GM12878 (cell line): Measurements from ENCODE around the gene TGDS. TPM values are rescaled to one million over a fixed set of nuclear protein-coding genes. Genes with fewer than 3 reads are reported as not detected.

Experiments used
- ATAC-seq: fragments of 200-7000 bp; cut with Tn5 transposase; 3 replicates; pipeline ENCODE4 v1.9.1; 2020; ENCODE audit warnings: mild to moderate bottlenecking, moderate library complexity
- BruUV-seq: library from RNA; stranded (reverse); fragments of 400-500 nt; replicated peaks from 2 replicates; lab custom pipeline; 2021; lab: Mats Ljungman, UMichigan
- CTCF ChIA-PET: fragments of 300-600 bp; sonication (Branson Sonifier 250); formaldehyde crosslinking; extraction: SDS; loops from one replicate; lab custom pipeline; 2021; ENCODE audit warnings: inconsistent platforms; lab: Yijun Ruan, JAX
- POLR2A ChIA-PET: fragments of 350-600 bp; formaldehyde crosslinking; extraction: SDS; loops from one replicate; lab custom pipeline; 2021; ENCODE audit warnings: inconsistent platforms; lab: Charles Lee
- RAD21 ChIA-PET: fragments of 300-600 bp; sonication (Branson Sonifier 250); formaldehyde crosslinking; loops from one replicate; lab custom pipeline; 2023; ENCODE audit warnings: antibody characterized with exemption; ENCODE audit not compliant: unreplicated experiment; lab: Charles Lee
- SMC1A ChIA-PET: fragments of 300-600 bp; sonication (Branson Sonifier 250); formaldehyde crosslinking; loops from one replicate; lab custom pipeline; 2023; ENCODE audit not compliant: unreplicated experiment, uncharacterized antibody; lab: Charles Lee
- DNase-seq: peaks from one replicate; pipeline ENCODE4 v3.0.0-alpha.2; 2011; ENCODE audit warnings: low read depth, low spot score
- FAIRE-seq: peaks from 3 replicates; lab custom pipeline; 2011; peaks lifted over from hg19 to GRCh38; lab: Jason Lieb, UNC
- H2AFZ ChIP-seq: 2 replicates; pipeline ENCODE4 v1.6.0; 2011; ENCODE audit warnings: low read depth, low read length, control low read depth; ENCODE audit not compliant: control insufficient read depth
- H3K27ac ChIP-seq: 2 replicates; pipeline ENCODE4 v1.5.1; 2011; ENCODE audit warnings: control low read depth; ENCODE audit not compliant: control insufficient read depth, insufficient read depth
- H3K27me3 ChIP-seq, 2 experiments: replicated peaks in 1 of 2; 2 replicates each; pipeline versions ENCODE4 v1.6.0 to v1.6.1; 2011; ENCODE audit warnings: low read length in 1 of 2; ENCODE audit not compliant: control insufficient read depth in 2 of 2, insufficient read depth in 2 of 2
- H3K36me3 ChIP-seq, 2 experiments: 2 replicates each; pipeline ENCODE4 v1.5.1; 2011; ENCODE audit warnings: low read length in 1 of 2; ENCODE audit not compliant: control insufficient read depth in 2 of 2, insufficient read depth in 2 of 2
- H3K4me1 ChIP-seq: 2 replicates; pipeline ENCODE4 v1.6.1; 2011; ENCODE audit warnings: mild to moderate bottlenecking, low read length, moderate library complexity, mixed read lengths; ENCODE audit not compliant: control insufficient read depth, insufficient read depth
- H3K4me2 ChIP-seq: 2 replicates; pipeline ENCODE4 v1.6.0; 2011; ENCODE audit warnings: control low read depth; ENCODE audit not compliant: control insufficient read depth, insufficient read depth
- H3K4me3 ChIP-seq: fragments of 200-600 bp; sonication (generic); 2 replicates; pipeline ENCODE4 v1.5.1; 2016
- H3K79me2 ChIP-seq: 2 replicates; pipeline ENCODE4 v1.6.0; 2011; ENCODE audit warnings: low read length; ENCODE audit not compliant: control insufficient read depth, insufficient read depth
- H3K9ac ChIP-seq: 2 replicates; pipeline ENCODE4 v1.8.0; 2011; ENCODE audit warnings: low read length, control low read depth, mixed read lengths; ENCODE audit not compliant: control insufficient read depth, insufficient read depth
- H3K9me3 ChIP-seq: replicated peaks from 3 replicates; pipeline ENCODE4 v1.5.1; 2011; ENCODE audit warnings: mild to moderate bottlenecking, low read length; ENCODE audit not compliant: control insufficient read depth, insufficient read depth
- H4K20me1 ChIP-seq: 2 replicates; pipeline ENCODE4 v1.6.0; 2011; ENCODE audit not compliant: control insufficient read depth, insufficient read depth
- BCL11A ChIP-seq: IDR thresholded peaks from 2 replicates; pipeline ENCODE4 v1.6.1; 2011; ENCODE audit warnings: low read depth, low read length
- CHD4 ChIP-seq: fragments of 200-600 bp; sonication (generic); IDR thresholded peaks from 2 replicates; pipeline ENCODE4 v1.6.1; 2016; ENCODE audit warnings: mild to moderate bottlenecking
- EGR1 ChIP-seq, 2 experiments: IDR thresholded peaks; 1 replicate in 1 of 2; 2 replicates in 1 of 2; pipeline ENCODE4 v1.6.1; 2011 to 2012; ENCODE audit warnings: low read depth in 2 of 2, low read length in 2 of 2, borderline replicate concordance in 1 of 2, mild to moderate bottlenecking in 1 of 2, moderate library complexity in 1 of 2
- EZH2 ChIP-seq: IDR thresholded peaks from 2 replicates; pipeline ENCODE4 v1.6.1; 2012; ENCODE audit warnings: low read depth, mild to moderate bottlenecking, control low read depth, inconsistent platforms, low read length, borderline replicate concordance; ENCODE audit not compliant: control insufficient read depth
- IRF4 ChIP-seq: IDR thresholded peaks from 2 replicates; pipeline ENCODE4 v1.6.1; 2011; ENCODE audit warnings: low read depth, low read length
- PML ChIP-seq: IDR thresholded peaks from 2 replicates; pipeline ENCODE4 v1.6.1; 2012; ENCODE audit warnings: low read length, inconsistent platforms
- SMAD1 ChIP-seq: fragments of 450-650 bp; IDR thresholded peaks from 2 replicates; pipeline ENCODE4 v1.6.1; 2018; ENCODE audit warnings: mild to moderate bottlenecking, low read depth; ENCODE audit not compliant: partially characterized antibody
- SMARCA5 ChIP-seq: fragments of 450-650 bp; IDR thresholded peaks from 2 replicates; pipeline ENCODE4 v1.6.1; 2017; ENCODE audit warnings: mild to moderate bottlenecking
- SREBF1 ChIP-seq: IDR thresholded peaks from 2 replicates; pipeline ENCODE4 v1.6.1; 2012; ENCODE audit warnings: mild to moderate bottlenecking, low read length
- TAF1 ChIP-seq: IDR thresholded peaks from 2 replicates; pipeline ENCODE4 v1.6.1; 2011; ENCODE audit warnings: mild to moderate bottlenecking, low read depth, low read length, borderline replicate concordance
- TBL1XR1 ChIP-seq: IDR thresholded peaks from 2 replicates; pipeline ENCODE4 v1.6.1; 2012; ENCODE audit warnings: low read depth, low read length, improper control_type of control experiment
- WGBS: methylation state at CpG from one replicate; pipeline ENCODE4 v1.1.6; 2016; ENCODE audit warnings: low lambda C conversion rate; ENCODE audit not compliant: insufficient replicate concordance, insufficient coverage; ENCODE audit errors: missing lambda C conversion rate; 5-methylcytosine and 5-hydroxymethylcytosine counted together
- in situ Hi-C: fragments of 300-500 bp; cut with MboI; formaldehyde crosslinking; loops from 9 replicates; pipeline ENCODE4 v1.14.3; 2018; ENCODE audit warnings: mixed read lengths
- intact Hi-C: fragments of 100-400 bp; cut with micrococcal nuclease; formaldehyde crosslinking; loops from one replicate; pipeline ENCODE4 v1.14.2; 2022; ENCODE audit not compliant: unreplicated experiment
- polyA plus RNA-seq, 11 experiments: library from polyadenylated mRNA; depleted of rRNA in 4 of 11; unstranded in 6 of 11; stranded (reverse) in 5 of 11; fragments of >200 nt; fragmentation: Nextera tagmentation in 4 of 11; fragmentation: Illumina TruSeq in 1 of 11; extraction: Ambion mirVana in 4 of 11; extraction: Trizol in 1 of 11; gene quantifications; 1 replicate in 1 of 11; 2 replicates in 10 of 11; pipeline versions ENCODE4 v1.2.1 to v1.2.3, GENCODE V29; 2011 to 2016; ENCODE audit warnings: inconsistent platforms in 2 of 11, missing spikeins in 2 of 11, low read depth in 1 of 11
- total RNA-seq, 4 experiments: library from RNA; depleted of rRNA in 3 of 4; stranded (reverse); fragments of >200 nt in 3 of 4; fragmentation: Illumina TruSeq in 1 of 4; extraction: Trizol in 1 of 4; gene quantifications; 2 replicates each; pipeline versions ENCODE4 v1.2.1 to v1.2.3, GENCODE V29; 2013 to 2021
- TF ChIP-seq, protein P1 (sequence below): fragments of 150-350 bp; IDR thresholded peaks from 2 replicates; pipeline ENCODE4 v1.6.1; 2014; ENCODE audit warnings: mild to moderate bottlenecking, low read depth, low read length

Gene TGDS
- total and polyA plus RNA-seq, 10 of the 15 experiments (the other 5 are each of a cell fraction or from before 2014, with no cell fraction given), result 13.1 to 44.3 (median 23.8) TPM

DNA sequence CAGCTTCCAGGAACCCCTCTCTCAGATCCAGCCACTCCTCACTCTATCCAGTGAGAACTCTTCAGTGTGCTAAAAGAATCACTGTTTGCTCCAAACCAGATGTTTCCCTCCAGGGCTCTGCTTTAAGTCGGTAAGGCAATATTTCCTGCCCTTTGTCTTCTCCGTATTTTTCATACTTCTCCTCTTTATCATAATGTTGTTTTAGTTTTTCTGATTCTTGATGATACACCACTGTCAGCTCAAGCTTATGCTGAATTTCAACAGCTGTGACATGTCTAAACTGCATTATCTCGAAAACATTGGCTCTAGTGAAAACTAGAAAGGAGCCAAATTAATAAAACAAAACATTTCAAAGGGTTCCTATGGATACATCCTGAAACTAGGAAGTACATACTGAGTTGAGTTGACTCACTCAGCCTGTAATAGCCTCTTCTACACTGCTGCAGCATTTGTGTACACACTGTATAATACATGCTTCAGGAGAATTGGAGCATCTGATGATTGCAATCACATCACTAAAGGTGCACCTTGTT lies 45.5 kb upstream of the TGDS start:
- Histone ChIP-seq H3K79me2 (no peaks in the 10 kb centered on the region), H3K9me3 (no peaks in the 10 kb centered on the region; the same call in 2 of the 3 replicates), H3K36me3 (no peaks in the 10 kb centered on the region), H3K4me3 (no peak overlapping the region), H3K4me1 (no peaks in the 10 kb centered on the region), H3K9ac (no peak overlapping the region), H3K27ac (no peak overlapping the region), H3K27me3 (no peaks in the 10 kb centered on the region)
- ATAC-seq (no peak), FAIRE-seq (no peak), DNase-seq (no peak)
- POLR2A ChIA-PET, result no interaction called here
- SMC1A ChIA-PET, result no interaction called here
- RAD21 ChIA-PET, result no interaction called here
- CTCF ChIA-PET, result no interaction called here
- BruUV-seq, result no TSS peak
- in situ Hi-C loops (no loop called here), intact Hi-C loops (no loop called here)
- WGBS, result 69% methylated on average over 3 of the region's 3 CpGs
- no peak for TF ChIP-seq BCL11A
- no peak for TF ChIP-seq TBL1XR1
- no peak for TF ChIP-seq SMAD1
- no peak for TF ChIP-seq TAF1
- TF ChIP-seq EZH2, result no peak
- TF ChIP-seq SMARCA5, result no peak
- TF ChIP-seq EGR1 (IDR thresholded peaks at IDR 0.05; ENCODE audit: borderline replicate concordance in 1 of 2, low read depth in 2 of 2, low read length in 2 of 2), result no peak
- TF ChIP-seq SREBF1, result no peak
- TF ChIP-seq, protein P1, sequence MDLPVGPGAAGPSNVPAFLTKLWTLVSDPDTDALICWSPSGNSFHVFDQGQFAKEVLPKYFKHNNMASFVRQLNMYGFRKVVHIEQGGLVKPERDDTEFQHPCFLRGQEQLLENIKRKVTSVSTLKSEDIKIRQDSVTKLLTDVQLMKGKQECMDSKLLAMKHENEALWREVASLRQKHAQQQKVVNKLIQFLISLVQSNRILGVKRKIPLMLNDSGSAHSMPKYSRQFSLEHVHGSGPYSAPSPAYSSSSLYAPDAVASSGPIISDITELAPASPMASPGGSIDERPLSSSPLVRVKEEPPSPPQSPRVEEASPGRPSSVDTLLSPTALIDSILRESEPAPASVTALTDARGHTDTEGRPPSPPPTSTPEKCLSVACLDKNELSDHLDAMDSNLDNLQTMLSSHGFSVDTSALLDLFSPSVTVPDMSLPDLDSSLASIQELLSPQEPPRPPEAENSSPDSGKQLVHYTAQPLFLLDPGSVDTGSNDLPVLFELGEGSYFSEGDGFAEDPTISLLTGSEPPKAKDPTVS, result no peak
- TF ChIP-seq CHD4, result no peak
- no peak for TF ChIP-seq IRF4
- no peak for TF ChIP-seq PML
- TF ChIP-seq, all 136 proteins: peak for 0
- Histone ChIP-seq H3K4me2 (no peak overlapping the region), H2AFZ (no peak overlapping the region), H4K20me1 (no peaks in the 10 kb centered on the region)
